Caco-2 (cell line): ENCODE results near the gene ANAPC4. TPM values are rescaled to one million over a fixed set of nuclear protein-coding genes. Genes with fewer than 3 reads are reported as not detected.

Experiments
- BruUV-seq: library from RNA; stranded (reverse); fragments of 400-500 nt; replicated peaks from 2 replicates; lab custom pipeline; 2021; lab: Mats Ljungman, UMichigan
- CTCF ChIA-PET: fragments of 300-600 bp; sonication (Branson Sonifier 250); formaldehyde crosslinking; loops from one replicate; lab custom pipeline; 2022; ENCODE audit warnings: antibody characterized with exemption; lab: Charles Lee
- POLR2A ChIA-PET: fragments of 300-600 bp; sonication (Branson Sonifier 250); formaldehyde crosslinking; loops from one replicate; lab custom pipeline; 2022; ENCODE audit warnings: antibody characterized with exemption; lab: Charles Lee
- DNase-seq, 2 experiments: peaks; one replicate each; pipeline versions ENCODE4 v3.0.0 to v3.0.0-alpha.2; 2020 to 2022
- H3K27me3 ChIP-seq: replicated peaks from 2 replicates; pipeline ENCODE4 v1.6.0; 2011; ENCODE audit warnings: low read length; ENCODE audit not compliant: control insufficient read depth, insufficient read depth
- H3K36me3 ChIP-seq: 2 replicates; pipeline ENCODE4 v1.5.1; 2011; ENCODE audit warnings: low read length; ENCODE audit not compliant: control insufficient read depth, insufficient read depth
- H3K4me1 ChIP-seq: fragments of 250-450 bp; sonication (Bioruptor Pico); 2 replicates; pipeline ENCODE4 v1.5.1; 2020; ENCODE audit warnings: mild to moderate bottlenecking
- H3K4me3 ChIP-seq: 2 replicates; pipeline ENCODE4 v1.5.1; 2011; ENCODE audit warnings: low read depth, mild to moderate bottlenecking, control low read depth, low read length
- H3K9me3 ChIP-seq: fragments of 250-450 bp; sonication (Bioruptor Pico); 2 replicates; pipeline ENCODE4 v1.5.1; 2020; ENCODE audit warnings: mild to moderate bottlenecking, moderate library complexity
- H3K27ac Mint-ChIP-seq: one replicate; pipeline ENCODE4 v1.8.0; 2022; ENCODE audit warnings: mixed read lengths; ENCODE audit not compliant: unreplicated experiment
- H3K27me3 Mint-ChIP-seq: one replicate; pipeline ENCODE4 v1.8.0; 2022; ENCODE audit warnings: mixed read lengths; ENCODE audit not compliant: insufficient read depth, unreplicated experiment
- H3K36me3 Mint-ChIP-seq: one replicate; pipeline ENCODE4 v1.8.0; 2022; ENCODE audit warnings: mild to moderate bottlenecking, mixed read lengths; ENCODE audit not compliant: insufficient read depth, unreplicated experiment
- H3K4me1 Mint-ChIP-seq: one replicate; pipeline ENCODE4 v1.8.0; 2022; ENCODE audit warnings: low read depth, mixed read lengths; ENCODE audit not compliant: unreplicated experiment
- H3K4me3 Mint-ChIP-seq: one replicate; pipeline ENCODE4 v1.8.0; 2022; ENCODE audit warnings: mild to moderate bottlenecking, moderate library complexity, mixed read lengths; ENCODE audit not compliant: unreplicated experiment
- H3K9me3 Mint-ChIP-seq: one replicate; pipeline ENCODE4 v1.8.0; 2022; ENCODE audit warnings: mixed read lengths; ENCODE audit not compliant: unreplicated experiment
- intact Hi-C: fragments of 100-400 bp; cut with micrococcal nuclease; formaldehyde crosslinking; loops from one replicate; pipeline ENCODE4 v1.10.0; 2022; ENCODE audit not compliant: unreplicated experiment
- total RNA-seq: library from RNA; stranded (reverse); gene quantifications from 2 replicates; pipeline ENCODE4 v1.2.3, GENCODE V29; 2022
- TF ChIP-seq, protein P1 (sequence below), 2 experiments: fragments of 200-600 bp in 1 of 2; IDR thresholded peaks; 1 replicate in 1 of 2; 2 replicates in 1 of 2; pipeline versions ENCODE4 v1.5.1 to v1.8.0; 2011 to 2022; ENCODE audit warnings: antibody characterized with exemption in 1 of 2, control low read depth in 1 of 2, inconsistent platforms in 1 of 2, low read depth in 1 of 2, low read length in 1 of 2, mild to moderate bottlenecking in 1 of 2, moderate library complexity in 1 of 2; ENCODE audit not compliant: insufficient read depth in 1 of 2, severe bottlenecking in 1 of 2, unreplicated experiment in 1 of 2

The ANAPC4 gene
- total RNA-seq, 1 experiment from 2014 or later, result 32.3 TPM

DNA sequence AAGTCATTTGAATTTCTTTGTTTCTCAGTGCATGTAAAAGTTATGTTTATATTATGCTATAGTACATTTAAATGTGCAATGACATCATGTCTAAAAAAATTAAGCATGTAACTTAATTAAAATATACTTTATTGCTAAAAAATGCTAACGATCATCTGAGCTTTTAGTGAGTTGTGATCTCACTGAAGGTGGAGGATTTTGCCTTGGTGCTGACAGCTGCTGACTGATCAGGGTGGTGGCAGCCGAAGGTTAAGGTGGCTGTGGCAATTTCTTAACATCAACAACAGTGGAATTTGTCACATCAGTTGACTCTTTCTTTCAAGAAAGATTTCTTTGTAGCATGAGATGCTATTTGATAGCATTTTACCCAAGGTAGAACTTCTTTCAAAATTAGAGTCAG, 6.6 kb downstream of the ANAPC4 start:
- H3K4me1 ChIP-seq, result peaks cover 3% of the 10 kb centered on the region; the same call in 1 of the 2 replicates
- ChIA-PET CTCF (no interaction called here), POLR2A (no interaction called here)
- no peaks in the 10 kb centered on the region for H3K9me3 ChIP-seq
- Mint-ChIP-seq H3K36me3 (peaks cover 13% of the 10 kb centered on the region), H3K4me3 (no peak overlapping the region), H3K4me1 (no peaks in the 10 kb centered on the region), H3K9me3 (no peaks in the 10 kb centered on the region), H3K27me3 (no peaks in the 10 kb centered on the region), H3K27ac (no peak overlapping the region)
- no TSS peak for BruUV-seq
- TF ChIP-seq, protein P1, sequence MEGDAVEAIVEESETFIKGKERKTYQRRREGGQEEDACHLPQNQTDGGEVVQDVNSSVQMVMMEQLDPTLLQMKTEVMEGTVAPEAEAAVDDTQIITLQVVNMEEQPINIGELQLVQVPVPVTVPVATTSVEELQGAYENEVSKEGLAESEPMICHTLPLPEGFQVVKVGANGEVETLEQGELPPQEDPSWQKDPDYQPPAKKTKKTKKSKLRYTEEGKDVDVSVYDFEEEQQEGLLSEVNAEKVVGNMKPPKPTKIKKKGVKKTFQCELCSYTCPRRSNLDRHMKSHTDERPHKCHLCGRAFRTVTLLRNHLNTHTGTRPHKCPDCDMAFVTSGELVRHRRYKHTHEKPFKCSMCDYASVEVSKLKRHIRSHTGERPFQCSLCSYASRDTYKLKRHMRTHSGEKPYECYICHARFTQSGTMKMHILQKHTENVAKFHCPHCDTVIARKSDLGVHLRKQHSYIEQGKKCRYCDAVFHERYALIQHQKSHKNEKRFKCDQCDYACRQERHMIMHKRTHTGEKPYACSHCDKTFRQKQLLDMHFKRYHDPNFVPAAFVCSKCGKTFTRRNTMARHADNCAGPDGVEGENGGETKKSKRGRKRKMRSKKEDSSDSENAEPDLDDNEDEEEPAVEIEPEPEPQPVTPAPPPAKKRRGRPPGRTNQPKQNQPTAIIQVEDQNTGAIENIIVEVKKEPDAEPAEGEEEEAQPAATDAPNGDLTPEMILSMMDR (IDR thresholded peaks at IDR 0.05; ENCODE audit: insufficient read depth in 1 of 2, low read depth in 1 of 2, low read length in 1 of 2, severe bottlenecking in 1 of 2, unreplicated experiment in 1 of 2), result no peak
- DNase-seq, result no peak
- no peaks in the 10 kb centered on the region for H3K27me3 ChIP-seq
- intact Hi-C loops, result no loop called here
- no peaks in the 10 kb centered on the region for H3K36me3 ChIP-seq
- H3K4me3 ChIP-seq, result no peak overlapping the region

- no peak for DNase-seq
- Histone ChIP-seq H3K27me3 (no peaks in the 10 kb centered on the region), H3K36me3 (no peaks in the 10 kb centered on the region), H3K4me3 (no peak overlapping the region), H3K9me3 (no peaks in the 10 kb centered on the region), H3K4me1 (no peaks in the 10 kb centered on the region)
- ChIA-PET CTCF (no interaction called here), POLR2A (no interaction called here)
- TF ChIP-seq, protein P1 (IDR thresholded peaks at IDR 0.05; ENCODE audit: insufficient read depth in 1 of 2, low read depth in 1 of 2, low read length in 1 of 2, severe bottlenecking in 1 of 2, unreplicated experiment in 1 of 2), result no peak
- H3K27ac Mint-ChIP-seq, result no peak overlapping the region
- H3K4me3 Mint-ChIP-seq, result no peak overlapping the region
- no peaks in the 10 kb centered on the region for H3K4me1 Mint-ChIP-seq
- peaks cover 18% of the 10 kb centered on the region for H3K36me3 Mint-ChIP-seq
- intact Hi-C loops, result no loop called here
- no peaks in the 10 kb centered on the region for H3K27me3 Mint-ChIP-seq
- H3K9me3 Mint-ChIP-seq, result no peaks in the 10 kb centered on the region
- BruUV-seq, result no TSS peak
Measured at GRCh38 chr4:25386926-25387325, 9.9 kb downstream of the ANAPC4 start.

- Mint-ChIP-seq H3K4me3 (no peak overlapping the region), H3K27me3 (no peaks in the 10 kb centered on the region), H3K9me3 (no peaks in the 10 kb centered on the region), H3K27ac (no peak overlapping the region), H3K4me1 (peaks cover 22% of the 10 kb centered on the region), H3K36me3 (peaks cover 52% of the 10 kb centered on the region)
- Histone ChIP-seq H3K27me3 (no peaks in the 10 kb centered on the region), H3K9me3 (peaks cover 8% of the 10 kb centered on the region), H3K4me1 (peaks cover 8% of the 10 kb centered on the region), H3K4me3 (no peak overlapping the region), H3K36me3 (peaks cover 2% of the 10 kb centered on the region)
- ChIA-PET POLR2A (no interaction called here), CTCF (no interaction called here)
- no TSS peak for BruUV-seq
- TF ChIP-seq, protein P1 (IDR thresholded peaks at IDR 0.05; ENCODE audit: insufficient read depth in 1 of 2, low read depth in 1 of 2, low read length in 1 of 2, severe bottlenecking in 1 of 2, unreplicated experiment in 1 of 2), result no peak
- intact Hi-C loops, result no loop called here
- DNase-seq, result no peak
Measured at GRCh38 chr4:25397305-25397704, 20.2 kb downstream of the ANAPC4 start.
